Natural killer cell (primary cell): ENCODE data around the gene USP7. TPM values are rescaled to one million over a fixed set of nuclear protein-coding genes. Genes with fewer than 3 reads are reported as not detected.
"Not testable (repeated sequence)": the region's sequence is repeated elsewhere in the genome, so short reads cannot be mapped to it uniquely, and the experiment has no call there.

Experiments
- ATAC-seq, 3 donors: fragments of 150-1000 bp in 2 of 3; fragments of 200-7000 bp in 1 of 3; cut with Tn5 transposase; 1 replicate in 1 of 3; 2 replicates in 2 of 3; pipeline ENCODE4 v1.10.0; 2021; ENCODE audit warnings: mild to moderate bottlenecking in 2 of 3, moderate library complexity in 2 of 3
- DNase-seq, 2 donors: peaks; one replicate each; pipeline versions ENCODE4 v3.0.0 to v3.0.0-alpha.2; 2013 to 2021; ENCODE audit warnings: mixed read lengths in 1 of 2
- H3K27ac ChIP-seq: one replicate; pipeline ENCODE4 v1.5.1; 2013; ENCODE audit warnings: mild to moderate bottlenecking, low read length
- H3K27me3 ChIP-seq: one replicate; pipeline ENCODE4 v1.6.1; 2013; ENCODE audit warnings: low read length; ENCODE audit not compliant: control insufficient read depth, insufficient read depth
- H3K36me3 ChIP-seq: one replicate; pipeline ENCODE4 v1.6.1; 2013; ENCODE audit warnings: low read length; ENCODE audit not compliant: control insufficient read depth, insufficient read depth
- H3K4me1 ChIP-seq: one replicate; pipeline ENCODE4 v1.6.1; 2013; ENCODE audit warnings: low read length; ENCODE audit not compliant: control insufficient read depth, insufficient read depth
- H3K4me3 ChIP-seq: one replicate; pipeline ENCODE4 v1.5.1; 2013; ENCODE audit warnings: low read length
- H3K9me3 ChIP-seq: one replicate; pipeline ENCODE4 v1.6.1; 2013; ENCODE audit warnings: low read length; ENCODE audit not compliant: control insufficient read depth, insufficient read depth
- H3K27ac Mint-ChIP-seq, 2 donors: one replicate each; pipeline ENCODE4 v1.8.0; 2022; ENCODE audit warnings: mild to moderate bottlenecking in 2 of 2, mixed read lengths in 2 of 2, moderate library complexity in 1 of 2
- H3K27me3 Mint-ChIP-seq, 2 donors: one replicate each; pipeline ENCODE4 v1.8.0; 2022; ENCODE audit warnings: low read depth in 2 of 2, mixed read lengths in 2 of 2
- H3K36me3 Mint-ChIP-seq: one replicate; pipeline ENCODE4 v1.8.0; 2022; ENCODE audit warnings: mixed read lengths
- H3K4me1 Mint-ChIP-seq, 2 donors: one replicate each; pipeline ENCODE4 v1.8.0; 2022; ENCODE audit warnings: mixed read lengths in 2 of 2
- H3K4me3 Mint-ChIP-seq: one replicate; pipeline ENCODE4 v1.8.0; 2022; ENCODE audit warnings: mild to moderate bottlenecking, moderate library complexity, mixed read lengths
- H3K9me3 Mint-ChIP-seq, 2 donors: one replicate each; pipeline ENCODE4 v1.8.0; 2022; ENCODE audit warnings: mixed read lengths in 2 of 2
- WGBS: methylation state at CpG from one replicate; pipeline ENCODE4 v1.1.7; 2013; ENCODE audit warnings: missing lambda C conversion rate; ENCODE audit not compliant: insufficient coverage; 5-methylcytosine and 5-hydroxymethylcytosine counted together
- intact Hi-C: fragments of 100-400 bp; cut with micrococcal nuclease; formaldehyde crosslinking; loops from one replicate; pipeline ENCODE4 v1.14.2; 2022
- total RNA-seq, 4 donors: library from RNA; stranded (reverse); fragments of 120-200 nt in 1 of 4; gene quantifications; one replicate each; pipeline versions ENCODE4 v1.2.3 to v1.2.4, GENCODE V29; 2013 to 2022
- TF ChIP-seq, protein P1 (sequence below): fragments of 200-600 bp; IDR thresholded peaks from one replicate; pipeline ENCODE4 v1.8.0; 2022; ENCODE audit warnings: antibody characterized with exemption

USP7 gene
- total RNA-seq, 3 donors from 2014 or later (not counting 1 experiment from before 2014, with no cell fraction given), result 213 to 268 (median 236) TPM

DNA sequence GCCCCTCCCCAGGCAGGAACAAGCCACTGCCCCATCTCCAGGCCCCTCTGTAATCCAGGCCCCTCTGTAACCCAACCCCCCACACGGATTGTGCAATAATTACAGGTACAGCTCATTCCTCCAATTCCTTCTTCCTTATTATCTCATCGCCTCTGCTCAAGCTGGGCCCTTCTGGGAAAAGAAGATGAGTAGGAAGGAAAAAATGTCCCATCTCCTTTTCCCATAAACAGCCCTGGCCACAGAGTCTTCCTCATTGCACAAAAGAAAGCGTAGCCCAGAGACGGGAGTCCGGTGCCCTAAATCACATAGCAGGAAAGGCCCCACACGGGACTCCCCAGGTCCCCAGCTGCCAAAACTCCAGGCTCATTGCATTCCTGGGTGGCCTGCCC lies 85.2 kb downstream of the USP7 start:
- Histone ChIP-seq H3K27me3 (no peaks in the 10 kb centered on the region), H3K4me3 (no peak overlapping the region), H3K36me3 (no peaks in the 10 kb centered on the region), H3K27ac (no peak overlapping the region), H3K4me1 (peaks cover 12% of the 10 kb centered on the region), H3K9me3 (no peaks in the 10 kb centered on the region)
- TF ChIP-seq, protein P1, sequence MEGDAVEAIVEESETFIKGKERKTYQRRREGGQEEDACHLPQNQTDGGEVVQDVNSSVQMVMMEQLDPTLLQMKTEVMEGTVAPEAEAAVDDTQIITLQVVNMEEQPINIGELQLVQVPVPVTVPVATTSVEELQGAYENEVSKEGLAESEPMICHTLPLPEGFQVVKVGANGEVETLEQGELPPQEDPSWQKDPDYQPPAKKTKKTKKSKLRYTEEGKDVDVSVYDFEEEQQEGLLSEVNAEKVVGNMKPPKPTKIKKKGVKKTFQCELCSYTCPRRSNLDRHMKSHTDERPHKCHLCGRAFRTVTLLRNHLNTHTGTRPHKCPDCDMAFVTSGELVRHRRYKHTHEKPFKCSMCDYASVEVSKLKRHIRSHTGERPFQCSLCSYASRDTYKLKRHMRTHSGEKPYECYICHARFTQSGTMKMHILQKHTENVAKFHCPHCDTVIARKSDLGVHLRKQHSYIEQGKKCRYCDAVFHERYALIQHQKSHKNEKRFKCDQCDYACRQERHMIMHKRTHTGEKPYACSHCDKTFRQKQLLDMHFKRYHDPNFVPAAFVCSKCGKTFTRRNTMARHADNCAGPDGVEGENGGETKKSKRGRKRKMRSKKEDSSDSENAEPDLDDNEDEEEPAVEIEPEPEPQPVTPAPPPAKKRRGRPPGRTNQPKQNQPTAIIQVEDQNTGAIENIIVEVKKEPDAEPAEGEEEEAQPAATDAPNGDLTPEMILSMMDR, result no peak
- ATAC-seq (no peak), DNase-seq (no peak)
- H3K4me1 Mint-ChIP-seq, result peaks cover 6 to 12% of the 10 kb centered on the region in 2 donors
- no peaks in the 10 kb centered on the region for H3K27me3 Mint-ChIP-seq
- H3K4me3 Mint-ChIP-seq, result no peak overlapping the region
- 78% methylated on average over 5 of the region's 6 CpGs for WGBS
- H3K27ac Mint-ChIP-seq, result no peak overlapping the region
- intact Hi-C loops, result no loop called here
- H3K36me3 Mint-ChIP-seq, result no peaks in the 10 kb centered on the region
- no peaks in the 10 kb centered on the region for H3K9me3 Mint-ChIP-seq

DNA sequence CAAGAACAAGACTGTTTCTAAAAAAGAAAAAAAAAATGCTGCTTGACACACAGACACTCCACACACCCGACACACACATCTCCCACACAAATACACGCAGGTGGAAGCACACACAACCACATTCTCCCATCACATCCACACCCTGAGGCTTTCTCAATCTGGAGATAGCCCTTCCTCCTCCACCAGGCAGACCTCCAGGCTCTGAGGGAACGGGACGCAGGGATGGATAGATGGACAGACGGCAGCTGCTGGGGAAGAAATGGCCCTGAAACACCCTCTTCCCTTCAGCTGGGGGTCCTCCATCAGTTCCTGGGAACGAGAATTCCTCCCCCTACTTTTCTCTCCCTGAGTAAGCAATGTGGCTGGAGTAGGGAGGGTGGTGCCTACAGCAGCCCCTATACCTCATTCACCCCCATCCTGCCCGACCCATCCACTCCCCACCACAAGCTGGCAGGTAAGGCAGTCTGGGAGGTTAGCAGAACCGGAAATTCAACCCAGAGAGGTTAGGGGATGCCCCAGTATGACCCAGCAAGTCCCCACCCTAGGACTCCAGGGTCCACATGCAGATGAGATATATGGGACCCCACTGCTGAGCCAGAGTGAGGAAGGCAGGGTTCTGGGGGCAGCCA lies 85.7 kb downstream of the USP7 start:
- H3K4me3 Mint-ChIP-seq, result no peak overlapping the region
- Histone ChIP-seq H3K27ac (no peak overlapping the region), H3K36me3 (no peaks in the 10 kb centered on the region), H3K9me3 (no peaks in the 10 kb centered on the region), H3K27me3 (no peaks in the 10 kb centered on the region), H3K4me1 (peaks cover 12% of the 10 kb centered on the region), H3K4me3 (no peak overlapping the region)
- WGBS, result 81% methylated on average over 6 of the region's 8 CpGs
- H3K4me1 Mint-ChIP-seq, result peaks cover 6 to 12% of the 10 kb centered on the region in 2 donors
- DNase-seq (peak in 1 of 2 donors; percentile 31), ATAC-seq (no peak)
- no peaks in the 10 kb centered on the region for H3K36me3 Mint-ChIP-seq
- H3K9me3 Mint-ChIP-seq, result no peaks in the 10 kb centered on the region
- TF ChIP-seq, protein P1, result no peak
- intact Hi-C loops, result no loop called here
- H3K27ac Mint-ChIP-seq, result no peak overlapping the region
- no peaks in the 10 kb centered on the region for H3K27me3 Mint-ChIP-seq

GRCh38 chr16:8875317-8875716 lies 88.4 kb downstream of the USP7 start:
- not testable (repeated sequence) for H3K27ac Mint-ChIP-seq, H3K27me3 Mint-ChIP-seq
- H3K4me1 Mint-ChIP-seq, result peaks cover 12 to 18% of the 10 kb centered on the region in 2 donors

DNA sequence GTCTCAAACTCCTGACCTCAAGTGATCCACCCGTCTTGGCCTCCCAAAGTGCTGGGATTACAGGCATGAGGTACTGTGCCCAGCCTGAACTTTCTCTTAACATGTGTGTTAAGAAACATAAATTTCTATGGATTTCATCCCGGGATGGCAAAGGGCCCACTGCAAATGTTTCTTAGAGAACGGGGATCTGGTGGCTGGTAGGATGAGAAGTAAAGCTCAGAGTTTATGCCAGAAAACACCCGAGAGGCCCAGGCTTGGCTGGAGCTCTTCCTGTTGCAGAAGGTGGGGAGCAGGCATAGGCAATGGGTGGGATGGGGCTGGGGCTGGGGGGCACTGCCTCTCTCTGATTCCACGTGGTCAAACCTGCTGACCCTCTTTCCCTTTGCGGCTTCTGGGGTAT lies 89.3 kb downstream of the USP7 start:
- 39% methylated on average over 6 of the region's 6 CpGs for WGBS
- Histone ChIP-seq H3K9me3 (no peaks in the 10 kb centered on the region), H3K27ac (no peak overlapping the region), H3K27me3 (no peaks in the 10 kb centered on the region), H3K4me1 (peaks cover 16% of the 10 kb centered on the region), H3K36me3 (no peaks in the 10 kb centered on the region), H3K4me3 (no peak overlapping the region)
- Mint-ChIP-seq H3K9me3 (no peaks in the 10 kb centered on the region), H3K27ac (peak overlapping the region; percentile 26 to 64), H3K4me3 (no peak overlapping the region), H3K27me3 (no peaks in the 10 kb centered on the region), H3K4me1 (peaks cover 17 to 21% of the 10 kb centered on the region in 2 donors), H3K36me3 (no peaks in the 10 kb centered on the region)
- TF ChIP-seq, protein P1, result no peak
- no peak for DNase-seq
- no peak for ATAC-seq
- intact Hi-C loops, result no loop called here

More at GRCh38 chr16:8875317-8875716, 88.4 kb downstream of the USP7 start:
- DNase-seq, H3K36me3 Mint-ChIP-seq, H3K9me3 ChIP-seq, H3K4me3 ChIP-seq, H3K36me3 ChIP-seq, intact Hi-C loops, H3K9me3 Mint-ChIP-seq, H3K27me3 ChIP-seq, H3K27ac ChIP-seq, ATAC-seq: not testable (repeated sequence)
- 76% methylated on average over 7 of the region's 7 CpGs for WGBS
- peaks cover 16% of the 10 kb centered on the region for H3K4me1 ChIP-seq
- peak overlapping the region; percentile 35 for H3K4me3 Mint-ChIP-seq

DNA sequence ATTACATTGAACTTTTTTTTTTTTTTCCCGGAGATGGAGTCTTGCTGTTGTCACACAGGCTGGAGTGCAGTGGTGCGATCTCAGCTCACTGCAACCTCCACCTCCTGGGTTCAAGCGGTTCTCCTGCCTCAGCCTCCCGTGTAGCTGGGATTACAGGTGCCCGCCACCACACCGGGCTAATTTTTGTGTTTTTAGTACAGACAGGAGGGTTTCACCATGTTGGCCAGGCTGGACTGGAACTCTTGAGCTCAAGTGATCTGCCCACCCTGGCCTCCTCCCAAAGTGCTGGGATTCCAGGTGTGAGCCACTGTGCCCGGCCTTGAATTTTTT lies 89.9 kb downstream of the USP7 start:
- H3K9me3 Mint-ChIP-seq, H3K27ac ChIP-seq, H3K27ac Mint-ChIP-seq, ATAC-seq, intact Hi-C loops, H3K9me3 ChIP-seq, H3K4me3 Mint-ChIP-seq, H3K27me3 ChIP-seq, H3K27me3 Mint-ChIP-seq, H3K36me3 ChIP-seq, H3K36me3 Mint-ChIP-seq, H3K4me3 ChIP-seq, DNase-seq: not testable (repeated sequence)
- peaks cover 19% of the 10 kb centered on the region for H3K4me1 ChIP-seq
- H3K4me1 Mint-ChIP-seq, result peaks cover 21 to 25% of the 10 kb centered on the region in 2 donors
- WGBS, result 93% methylated on average over 7 of the region's 7 CpGs
